ENCODE measurements around the gene ABCD3.
A peak's percentile ranks its signal among the peaks of the same experiment; 100 is the strongest.

The ABCD3 gene

GRCh38 chr1:94463056-94463764 is 45.0 kb downstream of the ABCD3 start:
- FAIRE-seq, result no peak

- FAIRE-seq, result peak; percentile 97
Observed at GRCh38 chr1:94463765-94464330, 45.7 kb downstream of the ABCD3 start.

GRCh38 chr1:94468708-94469107 is 50.5 kb downstream of the ABCD3 start:
- no peak for FAIRE-seq

GRCh38 chr1:94471271-94471670 is 53.1 kb downstream of the ABCD3 start:
- no peak for FAIRE-seq

GRCh38 chr1:94475232-94475631 is 57.0 kb downstream of the ABCD3 start:
- FAIRE-seq, result no peak

- no peak for FAIRE-seq
Observed at GRCh38 chr1:94479682-94480081, 61.5 kb downstream of the ABCD3 start.

GRCh38 chr1:94481473-94481933 is 63.3 kb downstream of the ABCD3 start:
- peak; percentile 28 for FAIRE-seq

- no peak for FAIRE-seq
Observed at GRCh38 chr1:94486990-94487389, 68.8 kb downstream of the ABCD3 start.

- no peak for FAIRE-seq
Observed at GRCh38 chr1:94490556-94490955, 72.4 kb downstream of the ABCD3 start.

- peak; percentile 33 for FAIRE-seq
Observed at GRCh38 chr1:94496076-94496755, 78.0 kb downstream of the ABCD3 start.

- FAIRE-seq, result peak; percentile 3
Observed at GRCh38 chr1:94501426-94501825, 83.2 kb downstream of the ABCD3 start.

- no peak for FAIRE-seq
Observed at GRCh38 chr1:94501935-94502334, 83.7 kb downstream of the ABCD3 start.

- FAIRE-seq, result no peak
Observed at GRCh38 chr1:94503153-94503552, 85.0 kb downstream of the ABCD3 start.

GRCh38 chr1:94504601-94505000 is 86.4 kb downstream of the ABCD3 start:
- no peak for FAIRE-seq

GRCh38 chr1:94512816-94513215 is 94.6 kb downstream of the ABCD3 start:
- no peak for FAIRE-seq

GRCh38 chr1:94514095-94514727 is 96.0 kb downstream of the ABCD3 start:
- FAIRE-seq, result no peak

GRCh38 chr1:94515296-94515947 is 97.2 kb downstream of the ABCD3 start:
- FAIRE-seq, result peak; percentile 28

GRCh38 chr1:94519351-94519750 is 101.2 kb downstream of the ABCD3 start:
- no peak for FAIRE-seq

- FAIRE-seq, result no peak
Observed at GRCh38 chr1:94522304-94522703, 104.1 kb downstream of the ABCD3 start.

- no peak for FAIRE-seq
Observed at GRCh38 chr1:94524531-94524930, 106.3 kb downstream of the ABCD3 start.

GRCh38 chr1:94526152-94526980 is 108.2 kb downstream of the ABCD3 start:
- no peak for FAIRE-seq

- no peak for FAIRE-seq
Observed at GRCh38 chr1:94527447-94528031, 109.3 kb downstream of the ABCD3 start.

Measured in G401.6 (cell line).